ENCODE measurements around the gene KCND2. TPM values are rescaled to one million over a fixed set of nuclear protein-coding genes. Genes with fewer than 3 reads are reported as not detected.

KCND2 gene
- total RNA-seq, 4 donors from 2014 or later, result under 0.01 to 1.3 (median 0.59) TPM; not detected in 1

DNA sequence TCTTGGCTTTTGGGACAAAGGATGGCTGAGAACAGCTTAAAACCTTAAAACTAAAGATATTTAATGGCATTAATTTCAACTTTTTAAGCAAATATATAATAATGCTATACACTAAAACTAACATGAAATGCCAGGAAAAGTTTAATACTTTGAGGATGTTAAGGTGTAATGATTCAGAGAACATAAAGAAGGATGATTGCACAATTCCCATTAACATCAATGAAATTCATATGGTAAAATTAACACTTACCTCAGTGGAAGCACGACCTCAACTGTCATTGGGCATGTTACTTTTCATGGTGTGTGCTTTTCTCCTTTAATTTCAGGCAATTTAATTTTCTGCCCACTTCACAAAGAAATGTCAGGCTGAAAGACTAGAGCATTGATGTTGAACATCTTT is 171.7 kb downstream of the KCND2 start:
- no peak overlapping the region for H3K4me3 ChIP-seq
- no peak for DNase-seq (ENCODE audit: low spot score in 2 of 2)
- H3K9me3 ChIP-seq, result no peaks in the 10 kb centered on the region
- no peak overlapping the region for H3K27ac ChIP-seq
- H3K4me1 ChIP-seq, result no peaks in the 10 kb centered on the region
- no peaks in the 10 kb centered on the region for H3K27me3 ChIP-seq
- WGBS, 2 donors, result 80 to 82% methylated on average over 1 of the region's 1 CpG
- TF ChIP-seq EP300 (IDR thresholded peaks at IDR 0.05) (no peak), POLR2A (IDR thresholded peaks at IDR 0.05) (no peak)
- no peaks in the 10 kb centered on the region for H3K36me3 ChIP-seq

DNA sequence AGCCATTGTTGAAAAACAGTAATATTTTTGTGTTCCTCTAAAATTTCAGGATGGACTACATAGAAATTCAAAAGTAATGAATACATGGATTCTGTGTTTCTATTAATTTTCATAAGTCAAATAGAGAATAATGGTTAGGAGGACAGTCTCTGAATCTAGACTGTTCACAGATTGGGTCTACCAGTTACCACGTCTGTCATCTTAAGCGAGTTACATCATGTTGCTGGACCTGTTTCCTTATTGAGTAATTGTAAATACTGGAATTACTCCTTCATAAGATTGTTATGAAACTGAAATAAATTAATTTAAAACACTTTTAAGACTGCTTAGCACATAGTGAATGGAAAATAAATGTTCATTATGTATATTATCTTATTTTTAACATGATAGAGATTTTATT is 172.3 kb downstream of the KCND2 start:
- 83 to 91% methylated on average over 2 of the region's 2 CpGs for WGBS, 2 donors

DNA sequence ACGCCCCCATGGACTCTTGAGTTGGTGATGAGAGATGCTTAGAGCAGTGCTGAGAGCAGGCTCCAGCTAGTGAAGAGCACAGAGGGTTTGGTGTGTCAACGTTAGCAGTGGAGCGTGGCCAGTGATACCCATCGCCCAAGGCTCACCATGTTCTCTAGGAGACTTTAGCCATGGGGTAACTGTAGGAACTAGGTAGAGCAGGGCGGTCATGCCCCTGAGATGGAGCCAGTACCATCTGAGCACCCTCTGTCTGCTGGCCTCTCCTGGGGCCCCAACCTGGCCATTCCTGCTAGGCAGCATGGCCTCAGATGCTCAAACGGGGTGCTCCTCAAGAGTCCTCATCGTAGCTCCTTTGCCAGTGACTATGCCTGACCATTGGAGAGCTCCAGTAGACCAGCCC is 179.7 kb downstream of the KCND2 start:
- no peaks in the 10 kb centered on the region for H3K4me1 ChIP-seq
- H3K27ac ChIP-seq, result no peak overlapping the region
- H3K4me3 ChIP-seq, result no peak overlapping the region
- no peak for TF ChIP-seq POLR2A (IDR thresholded peaks at IDR 0.05)
- TF ChIP-seq, protein P1, sequence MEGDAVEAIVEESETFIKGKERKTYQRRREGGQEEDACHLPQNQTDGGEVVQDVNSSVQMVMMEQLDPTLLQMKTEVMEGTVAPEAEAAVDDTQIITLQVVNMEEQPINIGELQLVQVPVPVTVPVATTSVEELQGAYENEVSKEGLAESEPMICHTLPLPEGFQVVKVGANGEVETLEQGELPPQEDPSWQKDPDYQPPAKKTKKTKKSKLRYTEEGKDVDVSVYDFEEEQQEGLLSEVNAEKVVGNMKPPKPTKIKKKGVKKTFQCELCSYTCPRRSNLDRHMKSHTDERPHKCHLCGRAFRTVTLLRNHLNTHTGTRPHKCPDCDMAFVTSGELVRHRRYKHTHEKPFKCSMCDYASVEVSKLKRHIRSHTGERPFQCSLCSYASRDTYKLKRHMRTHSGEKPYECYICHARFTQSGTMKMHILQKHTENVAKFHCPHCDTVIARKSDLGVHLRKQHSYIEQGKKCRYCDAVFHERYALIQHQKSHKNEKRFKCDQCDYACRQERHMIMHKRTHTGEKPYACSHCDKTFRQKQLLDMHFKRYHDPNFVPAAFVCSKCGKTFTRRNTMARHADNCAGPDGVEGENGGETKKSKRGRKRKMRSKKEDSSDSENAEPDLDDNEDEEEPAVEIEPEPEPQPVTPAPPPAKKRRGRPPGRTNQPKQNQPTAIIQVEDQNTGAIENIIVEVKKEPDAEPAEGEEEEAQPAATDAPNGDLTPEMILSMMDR (IDR thresholded peaks at IDR 0.05), result no peak
- no peak for TF ChIP-seq EP300 (IDR thresholded peaks at IDR 0.05)
- no peaks in the 10 kb centered on the region for H3K27me3 ChIP-seq
- H3K36me3 ChIP-seq, result no peaks in the 10 kb centered on the region
- no peak for DNase-seq (ENCODE audit: low spot score in 2 of 2)
- WGBS, 2 donors, result 81 to 91% methylated on average over 7 of the region's 7 CpGs
- H3K9me3 ChIP-seq, result peaks cover 0 to 14% (median 0%) of the 10 kb centered on the region in 4 donors

More for the DNA sequence above, 172.3 kb downstream of the KCND2 start:
- no peak overlapping the region for H3K4me3 ChIP-seq
- no peaks in the 10 kb centered on the region for H3K4me1 ChIP-seq
- H3K36me3 ChIP-seq, result no peaks in the 10 kb centered on the region
- no peak overlapping the region for H3K27ac ChIP-seq
- H3K9me3 ChIP-seq, result no peaks in the 10 kb centered on the region
- H3K27me3 ChIP-seq, result no peaks in the 10 kb centered on the region
- TF ChIP-seq EP300 (IDR thresholded peaks at IDR 0.05) (no peak), POLR2A (IDR thresholded peaks at IDR 0.05) (no peak)
- TF ChIP-seq, protein P1 (IDR thresholded peaks at IDR 0.05), result no peak
- no peak for DNase-seq (ENCODE audit: low spot score in 2 of 2)

DNA sequence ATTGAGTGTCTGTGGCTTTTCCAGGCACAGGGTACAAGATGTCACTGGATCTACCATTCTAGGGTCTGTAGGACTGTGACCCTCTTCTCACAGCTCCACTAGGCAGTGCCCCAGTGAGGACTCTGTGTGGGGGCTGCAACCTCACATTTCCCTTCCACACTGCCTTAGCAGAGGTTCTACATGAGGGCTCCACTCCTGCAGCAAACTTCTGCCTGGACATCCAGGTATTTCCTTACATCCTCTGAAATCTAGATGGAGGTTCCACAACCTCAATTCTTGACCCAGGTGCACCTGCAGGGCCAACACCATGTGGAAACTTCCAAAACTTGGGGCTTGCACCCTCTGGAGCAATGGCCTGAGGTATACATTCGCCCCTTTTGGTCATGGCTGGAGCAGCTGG is 183.7 kb downstream of the KCND2 start:
- no peak for DNase-seq (ENCODE audit: low spot score in 2 of 2)

DNA sequence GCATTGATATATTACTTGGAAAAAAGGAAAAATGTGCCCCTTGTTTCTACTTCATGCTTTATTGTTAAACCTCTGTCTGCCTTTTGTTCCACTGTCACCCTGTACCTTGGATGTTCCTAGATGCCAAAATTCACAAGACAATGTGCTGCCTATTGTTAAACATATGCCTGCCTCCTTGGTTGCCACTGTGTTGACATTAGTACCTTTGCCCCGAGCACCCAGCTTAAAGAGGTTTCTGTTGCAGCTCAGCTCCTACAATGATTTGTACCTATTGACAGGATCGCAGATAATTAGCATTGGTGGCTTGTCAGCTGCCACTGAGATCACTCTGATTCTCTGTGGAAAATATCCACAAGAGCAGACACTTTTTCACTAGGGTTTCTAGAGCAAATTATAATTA is 188.0 kb downstream of the KCND2 start:
- Histone ChIP-seq H3K27me3 (no peaks in the 10 kb centered on the region), H3K4me3 (no peak overlapping the region), H3K4me1 (no peaks in the 10 kb centered on the region), H3K27ac (no peak overlapping the region), H3K36me3 (no peaks in the 10 kb centered on the region), H3K9me3 (peaks cover 0 to 8% (median 0%) of the 10 kb centered on the region in 4 donors)
- WGBS, 2 donors, result 27 to 29% methylated on average over 2 of the region's 2 CpGs
- no peak for TF ChIP-seq EP300 (IDR thresholded peaks at IDR 0.05)
- no peak for DNase-seq (ENCODE audit: low spot score in 2 of 2)

More for the DNA sequence above, 183.7 kb downstream of the KCND2 start:
- H3K4me3 ChIP-seq, result no peak overlapping the region
- 29 to 80% methylated on average over 1 of the region's 1 CpG for WGBS, 2 donors
- H3K4me1 ChIP-seq, result no peaks in the 10 kb centered on the region
- peaks cover 0 to 14% (median 0%) of the 10 kb centered on the region in 4 donors for H3K9me3 ChIP-seq
- TF ChIP-seq POLR2A (IDR thresholded peaks at IDR 0.05) (no peak), EP300 (IDR thresholded peaks at IDR 0.05) (no peak)
- TF ChIP-seq, protein P1 (IDR thresholded peaks at IDR 0.05), result no peak
- no peak overlapping the region for H3K27ac ChIP-seq
- no peaks in the 10 kb centered on the region for H3K36me3 ChIP-seq
- no peaks in the 10 kb centered on the region for H3K27me3 ChIP-seq

DNA sequence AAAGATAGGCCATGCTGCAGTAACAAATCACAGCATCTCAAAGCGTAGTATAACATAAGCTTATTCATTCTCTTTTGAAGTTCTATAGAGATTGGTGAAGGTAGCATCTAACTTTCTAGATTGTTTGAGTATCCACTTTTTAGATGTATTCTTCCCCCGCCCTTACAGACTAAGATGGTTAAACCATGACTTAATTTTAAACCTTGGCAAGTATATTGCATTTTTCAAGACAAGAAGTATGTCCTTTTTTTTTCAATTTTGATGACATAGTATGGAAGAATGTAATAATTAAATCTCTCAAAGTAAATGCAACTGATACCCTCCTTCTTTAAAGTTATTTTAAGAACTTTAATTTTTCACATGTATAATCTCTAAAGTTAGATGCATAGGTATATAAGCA is 190.0 kb downstream of the KCND2 start:
- DNase-seq (ENCODE audit: low spot score in 2 of 2), result no peak
- no peak overlapping the region for H3K4me3 ChIP-seq
- no peaks in the 10 kb centered on the region for H3K4me1 ChIP-seq
- H3K9me3 ChIP-seq, result no peaks in the 10 kb centered on the region
- WGBS, 2 donors, result 84 to 88% methylated on average over 2 of the region's 2 CpGs
- H3K36me3 ChIP-seq, result no peaks in the 10 kb centered on the region
- TF ChIP-seq POLR2A (IDR thresholded peaks at IDR 0.05) (no peak), EP300 (IDR thresholded peaks at IDR 0.05) (no peak)
- TF ChIP-seq, protein P1 (IDR thresholded peaks at IDR 0.05), result no peak
- H3K27ac ChIP-seq, result no peak overlapping the region
- no peaks in the 10 kb centered on the region for H3K27me3 ChIP-seq

Data from tibial nerve (tissue), 4 donors.